Fibroblast of lung (primary cell): Measurements from ENCODE around the gene NATD1. TPM values are rescaled to one million over a fixed set of nuclear protein-coding genes. Genes with fewer than 3 reads are reported as not detected.

ENCODE experiments used
- DNase-seq, 2 donors: peaks; one replicate each; pipeline versions ENCODE4 v3.0.0 to v3.0.0-alpha.2; 2010; ENCODE audit warnings: low read depth in 2 of 2
- H2AFZ ChIP-seq: 2 replicates; pipeline ENCODE4 v1.5.1; 2012; ENCODE audit warnings: low read length, control low read depth, inconsistent platforms
- H3K27ac ChIP-seq: 2 replicates; pipeline ENCODE4 v1.5.1; 2011; ENCODE audit warnings: low read length, control low read depth; ENCODE audit not compliant: insufficient read depth
- H3K27me3 ChIP-seq: 2 replicates; pipeline ENCODE4 v1.5.1; 2011; ENCODE audit warnings: mild to moderate bottlenecking, low read length; ENCODE audit not compliant: control insufficient read depth, insufficient read depth
- H3K36me3 ChIP-seq: 2 replicates; pipeline ENCODE4 v1.5.1; 2011; ENCODE audit warnings: low read length; ENCODE audit not compliant: control insufficient read depth, insufficient read depth
- H3K4me1 ChIP-seq: 2 replicates; pipeline ENCODE4 v1.5.1; 2011; ENCODE audit warnings: low read length; ENCODE audit not compliant: control insufficient read depth, insufficient read depth; ENCODE audit errors: extremely low read depth
- H3K4me2 ChIP-seq: 2 replicates; pipeline ENCODE4 v1.5.1; 2011; ENCODE audit warnings: low read length, control low read depth; ENCODE audit not compliant: insufficient read depth; ENCODE audit errors: extremely low read depth
- H3K4me3 ChIP-seq, 4 experiments: fragments of 200-600 bp in 1 of 4; sonication (generic) in 1 of 4; replicated peaks in 1 of 4; 2 replicates each; pipeline ENCODE4 v1.5.1; 2011 to 2016; ENCODE audit warnings: low read length in 4 of 4, low read depth in 3 of 4, mild to moderate bottlenecking in 3 of 4, control low read depth in 2 of 4, inconsistent platforms in 1 of 4, mixed read lengths in 1 of 4; ENCODE audit not compliant: insufficient read depth in 1 of 4; ENCODE audit errors: control extremely low read depth in 1 of 4
- H3K79me2 ChIP-seq: 2 replicates; pipeline ENCODE4 v1.5.1; 2012; ENCODE audit warnings: mild to moderate bottlenecking, low read length, inconsistent platforms; ENCODE audit not compliant: control insufficient read depth, insufficient read depth
- H3K9ac ChIP-seq: 2 replicates; pipeline ENCODE4 v1.5.1; 2011; ENCODE audit warnings: mild to moderate bottlenecking, low read length, control low read depth; ENCODE audit not compliant: insufficient read depth
- H3K9me3 ChIP-seq: 2 replicates; pipeline ENCODE4 v1.5.1; 2012; ENCODE audit warnings: low read depth, low read length; ENCODE audit not compliant: control insufficient read depth, insufficient read depth
- H4K20me1 ChIP-seq: 2 replicates; pipeline ENCODE4 v1.5.1; 2011; ENCODE audit warnings: low read length; ENCODE audit not compliant: control insufficient read depth, insufficient read depth; ENCODE audit errors: extremely low read depth
- EZH2 ChIP-seq: IDR thresholded peaks from 2 replicates; pipeline ENCODE4 v1.5.1; 2012; ENCODE audit warnings: low read length, control low read depth, mild to moderate bottlenecking; ENCODE audit errors: missing control alignments
- polyA plus RNA-seq, 2 donors: library from polyadenylated mRNA; depleted of rRNA in 1 of 2; stranded (reverse) in 1 of 2; unstranded in 1 of 2; fragments of >200 nt; gene quantifications; 2 replicates each; pipeline ENCODE4 v1.2.1, GENCODE V29; 2011 to 2012; ENCODE audit warnings: missing spikeins in 1 of 2
- total RNA-seq: library from RNA; depleted of rRNA; stranded (reverse); fragments of >200 nt; gene quantifications from 2 replicates; pipeline ENCODE4 v1.2.1, GENCODE V29; 2014
- TF ChIP-seq, protein P1 (sequence below), 2 donors: IDR thresholded peaks in 1 of 2; conservative IDR thresholded peaks in 1 of 2; 1 replicate in 1 of 2; 2 replicates in 1 of 2; pipeline ENCODE4 v1.5.1; 2011 to 2012; ENCODE audit warnings: low read length in 2 of 2, control low read depth in 1 of 2, inconsistent platforms in 1 of 2, low read depth in 1 of 2, mild to moderate bottlenecking in 1 of 2

Gene NATD1
- total and polyA plus RNA-seq, 2 donors (not counting 1 experiment from before 2014, with no cell fraction given): 5.6 to 9.2 TPM

DNA sequence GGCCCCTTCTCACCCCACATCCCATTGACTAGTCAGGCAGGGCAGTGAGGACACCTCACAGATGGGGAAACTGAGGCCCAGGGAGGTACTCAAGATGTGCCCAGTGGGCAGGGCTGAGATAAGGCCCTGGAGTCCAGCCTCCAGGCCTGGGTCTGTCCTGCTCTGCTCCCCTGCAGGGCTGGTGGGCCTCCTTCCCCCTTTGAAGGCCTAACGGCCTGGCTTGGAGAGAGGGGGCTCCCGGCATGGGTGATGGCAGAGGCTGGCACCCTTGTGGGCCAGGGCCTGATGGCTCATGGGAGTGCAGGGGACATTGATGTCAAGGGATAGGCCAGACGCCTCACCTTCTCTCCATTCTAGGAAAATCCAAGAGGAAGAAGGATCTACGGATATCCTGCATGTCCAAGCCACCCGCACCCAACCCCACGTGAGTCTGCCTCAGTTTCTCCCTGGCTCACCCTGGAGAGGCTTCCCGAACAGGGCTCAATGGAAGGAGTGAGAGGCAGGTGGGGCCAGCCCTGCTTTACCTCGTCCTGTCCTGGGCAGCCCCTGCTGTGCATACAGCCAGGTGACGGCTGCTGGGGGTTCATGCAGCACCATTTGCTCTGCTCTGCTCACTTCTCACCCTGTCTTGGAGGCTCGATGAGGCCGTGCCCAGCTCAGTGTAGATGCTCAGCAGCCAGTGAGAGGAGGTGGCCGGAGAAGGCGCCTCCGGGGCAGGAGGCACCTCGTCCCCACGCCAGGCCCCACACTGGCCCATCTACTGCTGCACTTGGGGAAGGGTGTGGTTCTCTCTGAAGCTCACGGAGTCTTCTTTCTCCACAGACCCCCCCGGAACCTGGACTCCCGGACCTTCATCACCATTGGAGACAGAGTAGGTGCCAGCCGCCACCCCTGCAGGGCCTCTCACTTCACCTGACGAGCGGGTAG lies 45.1 kb upstream of the NATD1 start:
- TF ChIP-seq EZH2: no peak
- TF ChIP-seq, protein P1, sequence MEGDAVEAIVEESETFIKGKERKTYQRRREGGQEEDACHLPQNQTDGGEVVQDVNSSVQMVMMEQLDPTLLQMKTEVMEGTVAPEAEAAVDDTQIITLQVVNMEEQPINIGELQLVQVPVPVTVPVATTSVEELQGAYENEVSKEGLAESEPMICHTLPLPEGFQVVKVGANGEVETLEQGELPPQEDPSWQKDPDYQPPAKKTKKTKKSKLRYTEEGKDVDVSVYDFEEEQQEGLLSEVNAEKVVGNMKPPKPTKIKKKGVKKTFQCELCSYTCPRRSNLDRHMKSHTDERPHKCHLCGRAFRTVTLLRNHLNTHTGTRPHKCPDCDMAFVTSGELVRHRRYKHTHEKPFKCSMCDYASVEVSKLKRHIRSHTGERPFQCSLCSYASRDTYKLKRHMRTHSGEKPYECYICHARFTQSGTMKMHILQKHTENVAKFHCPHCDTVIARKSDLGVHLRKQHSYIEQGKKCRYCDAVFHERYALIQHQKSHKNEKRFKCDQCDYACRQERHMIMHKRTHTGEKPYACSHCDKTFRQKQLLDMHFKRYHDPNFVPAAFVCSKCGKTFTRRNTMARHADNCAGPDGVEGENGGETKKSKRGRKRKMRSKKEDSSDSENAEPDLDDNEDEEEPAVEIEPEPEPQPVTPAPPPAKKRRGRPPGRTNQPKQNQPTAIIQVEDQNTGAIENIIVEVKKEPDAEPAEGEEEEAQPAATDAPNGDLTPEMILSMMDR (conservative IDR thresholded peaks at IDR 0.05 in 1 of 2, IDR thresholded peaks at IDR 0.05 in 1 of 2; ENCODE audit: low read depth in 1 of 2, low read length in 2 of 2): no peak
- H3K4me3 ChIP-seq: no peak overlapping the region
- H3K9ac ChIP-seq: no peak overlapping the region
- no peak overlapping the region for H2AFZ ChIP-seq
- H3K4me1 ChIP-seq: no peaks in the 10 kb centered on the region
- H3K27ac ChIP-seq: no peak overlapping the region
- peaks cover 2% of the 10 kb centered on the region for H4K20me1 ChIP-seq
- no peaks in the 10 kb centered on the region for H3K27me3 ChIP-seq
- peaks cover 34% of the 10 kb centered on the region for H3K36me3 ChIP-seq
- no peak overlapping the region for H3K4me2 ChIP-seq
- H3K79me2 ChIP-seq: peaks cover 74% of the 10 kb centered on the region
- no peaks in the 10 kb centered on the region for H3K9me3 ChIP-seq
- DNase-seq: no peak

- Histone ChIP-seq H3K9ac (no peak overlapping the region), H3K36me3 (peaks cover 31% of the 10 kb centered on the region), H3K9me3 (no peaks in the 10 kb centered on the region), H4K20me1 (peaks cover 3% of the 10 kb centered on the region), H2AFZ (no peak overlapping the region), H3K4me2 (no peak overlapping the region), H3K4me3 (no peak overlapping the region), H3K27me3 (no peaks in the 10 kb centered on the region), H3K4me1 (no peaks in the 10 kb centered on the region), H3K79me2 (peaks cover 79% of the 10 kb centered on the region), H3K27ac (no peak overlapping the region)
- no peak for TF ChIP-seq EZH2
- TF ChIP-seq, protein P1 (conservative IDR thresholded peaks at IDR 0.05 in 1 of 2, IDR thresholded peaks at IDR 0.05 in 1 of 2; ENCODE audit: low read depth in 1 of 2, low read length in 2 of 2): no peak
- no peak for DNase-seq
These were observed 44.4 kb upstream of the NATD1 start for GRCh38 chr17:21297597-21297996.

DNA sequence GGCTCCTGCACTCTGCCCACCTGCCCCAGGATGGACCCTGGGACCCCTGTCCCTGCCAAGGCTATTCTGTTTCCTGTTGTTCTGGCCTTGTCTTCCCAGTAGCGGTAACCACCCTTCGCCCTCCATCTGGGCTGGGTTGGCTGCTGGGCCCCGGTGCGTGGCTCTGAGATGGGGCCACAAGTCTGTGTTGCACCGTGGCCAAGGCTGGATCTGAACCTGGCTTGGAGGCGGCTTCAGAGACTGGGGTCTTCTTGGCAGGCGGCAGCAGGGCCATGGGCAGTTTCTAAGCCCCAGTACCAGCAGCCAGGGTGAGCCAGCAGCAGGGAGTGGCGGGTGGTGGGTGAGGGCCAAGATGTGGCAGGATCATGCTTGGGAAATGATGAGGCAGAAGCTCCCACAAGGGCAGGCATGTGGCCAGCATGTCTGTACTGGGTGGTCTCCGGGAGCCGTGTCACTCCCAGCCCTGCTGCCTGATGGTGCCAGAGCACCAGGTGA lies 43.9 kb upstream of the NATD1 start:
- H3K4me1 ChIP-seq: no peaks in the 10 kb centered on the region
- H2AFZ ChIP-seq: no peak overlapping the region
- no peak overlapping the region for H3K9ac ChIP-seq
- no peak for DNase-seq
- H3K4me3 ChIP-seq: no peak overlapping the region
- H3K79me2 ChIP-seq: peaks cover 85% of the 10 kb centered on the region
- H3K27me3 ChIP-seq: no peaks in the 10 kb centered on the region
- no peak for TF ChIP-seq EZH2
- TF ChIP-seq, protein P1 (conservative IDR thresholded peaks at IDR 0.05 in 1 of 2, IDR thresholded peaks at IDR 0.05 in 1 of 2; ENCODE audit: low read depth in 1 of 2, low read length in 2 of 2): no peak
- H3K4me2 ChIP-seq: no peak overlapping the region
- H4K20me1 ChIP-seq: peaks cover 3% of the 10 kb centered on the region
- peaks cover 31% of the 10 kb centered on the region for H3K36me3 ChIP-seq
- H3K27ac ChIP-seq: no peak overlapping the region
- H3K9me3 ChIP-seq: no peaks in the 10 kb centered on the region
